22Rv1 (cell line): ENCODE data around the gene AREL1.

Experiments
- ZFX ChIP-seq: fragments of 450-650 bp; IDR thresholded peaks from 2 replicates; pipeline ENCODE4 v1.6.1; 2017; ENCODE audit warnings: antibody characterized with exemption, borderline replicate concordance
- TF ChIP-seq, protein P1 (sequence below): fragments of 450-650 bp; IDR thresholded peaks from 2 replicates; pipeline ENCODE4 v1.5.1; 2017; ENCODE audit warnings: mild to moderate bottlenecking

DNA sequence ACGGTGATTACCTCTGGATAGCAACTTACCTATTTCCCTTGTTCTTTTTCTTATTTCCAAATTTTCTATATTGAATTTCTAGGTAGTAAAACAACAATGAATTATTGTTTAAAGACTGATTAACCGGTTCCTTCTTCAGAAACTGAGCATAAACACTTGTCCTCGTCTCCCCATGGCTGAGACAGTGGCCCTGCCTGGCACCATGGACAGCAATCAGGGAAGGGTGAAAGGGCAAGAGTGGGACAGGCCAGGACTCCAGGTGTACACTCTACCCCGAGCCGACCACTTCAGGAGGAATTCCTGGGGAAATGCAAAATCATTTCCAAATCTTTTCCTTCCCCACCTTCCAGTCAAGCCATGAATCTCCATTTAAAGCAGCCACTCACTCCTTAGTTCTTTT, 52.0 kb downstream of the AREL1 start:
- TF ChIP-seq, protein P1, sequence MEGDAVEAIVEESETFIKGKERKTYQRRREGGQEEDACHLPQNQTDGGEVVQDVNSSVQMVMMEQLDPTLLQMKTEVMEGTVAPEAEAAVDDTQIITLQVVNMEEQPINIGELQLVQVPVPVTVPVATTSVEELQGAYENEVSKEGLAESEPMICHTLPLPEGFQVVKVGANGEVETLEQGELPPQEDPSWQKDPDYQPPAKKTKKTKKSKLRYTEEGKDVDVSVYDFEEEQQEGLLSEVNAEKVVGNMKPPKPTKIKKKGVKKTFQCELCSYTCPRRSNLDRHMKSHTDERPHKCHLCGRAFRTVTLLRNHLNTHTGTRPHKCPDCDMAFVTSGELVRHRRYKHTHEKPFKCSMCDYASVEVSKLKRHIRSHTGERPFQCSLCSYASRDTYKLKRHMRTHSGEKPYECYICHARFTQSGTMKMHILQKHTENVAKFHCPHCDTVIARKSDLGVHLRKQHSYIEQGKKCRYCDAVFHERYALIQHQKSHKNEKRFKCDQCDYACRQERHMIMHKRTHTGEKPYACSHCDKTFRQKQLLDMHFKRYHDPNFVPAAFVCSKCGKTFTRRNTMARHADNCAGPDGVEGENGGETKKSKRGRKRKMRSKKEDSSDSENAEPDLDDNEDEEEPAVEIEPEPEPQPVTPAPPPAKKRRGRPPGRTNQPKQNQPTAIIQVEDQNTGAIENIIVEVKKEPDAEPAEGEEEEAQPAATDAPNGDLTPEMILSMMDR: no peak
- no peak for TF ChIP-seq ZFX
